Endothelial cell of umbilical vein (primary cell): ENCODE measurements around the gene EXOC1L. TPM values are rescaled to one million over a fixed set of nuclear protein-coding genes. Genes with fewer than 3 reads are reported as not detected.

ENCODE experiments used
- BruUV-seq: library from RNA; stranded (reverse); fragments of 400-500 nt; replicated peaks from 2 replicates; lab custom pipeline; 2021; lab: Mats Ljungman, UMichigan
- CTCF ChIA-PET: fragments of 300-600, 350-600 bp; sonication (Branson Sonifier 250); formaldehyde crosslinking; loops from one replicate; lab custom pipeline; 2021; ENCODE audit warnings: antibody characterized with exemption, inconsistent platforms; lab: Charles Lee
- POLR2A ChIA-PET: fragments of 300-600, 350-600 bp; sonication (Branson Sonifier 250); formaldehyde crosslinking; loops from one replicate; lab custom pipeline; 2021; ENCODE audit warnings: antibody characterized with exemption, inconsistent platforms; lab: Charles Lee
- DNase-seq: peaks from one replicate; pipeline ENCODE4 v3.0.0-alpha.2; 2011; ENCODE audit warnings: low read depth, low spot score
- FAIRE-seq: peaks from 2 replicates; lab custom pipeline; 2011; peaks lifted over from hg19 to GRCh38; lab: Jason Lieb, UNC
- H2AFZ ChIP-seq: 2 replicates; pipeline ENCODE4 v1.6.0; 2012; ENCODE audit warnings: low read depth, low read length, control low read depth, inconsistent platforms
- H3K27ac ChIP-seq: 2 replicates; pipeline ENCODE4 v1.5.1; 2011; ENCODE audit warnings: low read depth, mild to moderate bottlenecking, control low read depth, low read length, moderate library complexity; ENCODE audit not compliant: insufficient read depth
- H3K27me3 ChIP-seq, 2 experiments: 2 replicates each; pipeline versions ENCODE4 v1.6.0 to v1.6.1; 2011; ENCODE audit warnings: low read length in 2 of 2, mixed read lengths in 1 of 2; ENCODE audit not compliant: control insufficient read depth in 2 of 2, insufficient read depth in 2 of 2
- H3K36me3 ChIP-seq, 2 experiments: 2 replicates in 1 of 2; 3 replicates in 1 of 2; pipeline ENCODE4 v1.5.1; 2011; ENCODE audit warnings: low read length in 2 of 2, mild to moderate bottlenecking in 1 of 2, moderate library complexity in 1 of 2; ENCODE audit not compliant: control insufficient read depth in 2 of 2, insufficient read depth in 2 of 2; ENCODE audit errors: extremely low read depth in 1 of 2
- H3K4me1 ChIP-seq: 3 replicates; pipeline ENCODE4 v1.5.1; 2011; ENCODE audit warnings: mild to moderate bottlenecking, low read length; ENCODE audit not compliant: control insufficient read depth, insufficient read depth; ENCODE audit errors: extremely low read depth
- H3K4me2 ChIP-seq: 2 replicates; pipeline ENCODE4 v1.6.1; 2011; ENCODE audit warnings: low read length, control low read depth, mixed read lengths; ENCODE audit not compliant: insufficient read depth
- H3K4me3 ChIP-seq, 3 experiments: fragments of 200-600 bp in 1 of 3; sonication (generic), shearing (Covaris generic) in 1 of 3; replicated peaks in 1 of 3; 2 replicates each; pipeline ENCODE4 v1.5.1; 2011 to 2016; ENCODE audit warnings: control low read depth in 3 of 3, low read length in 3 of 3, mild to moderate bottlenecking in 2 of 3, inconsistent platforms in 1 of 3, low read depth in 1 of 3, moderate library complexity in 1 of 3; ENCODE audit not compliant: insufficient read depth in 1 of 3
- H3K79me2 ChIP-seq: 2 replicates; pipeline ENCODE4 v1.6.0; 2012; ENCODE audit warnings: low read length, inconsistent platforms; ENCODE audit not compliant: control insufficient read depth, insufficient read depth
- H3K9ac ChIP-seq: replicated peaks from 2 replicates; pipeline ENCODE3; 2011; ENCODE audit warnings: low read length, control low read depth; ENCODE audit not compliant: insufficient read depth; ENCODE audit errors: extremely low read depth
- H3K9me1 ChIP-seq: replicated peaks from 3 replicates; pipeline ENCODE4 v1.6.0; 2011; ENCODE audit warnings: mild to moderate bottlenecking, low read length; ENCODE audit not compliant: control insufficient read depth, insufficient read depth; ENCODE audit errors: extremely low read depth
- H3K9me3 ChIP-seq: replicated peaks from 2 replicates; pipeline ENCODE4 v1.5.1; 2012; ENCODE audit warnings: low read length, inconsistent platforms; ENCODE audit not compliant: control insufficient read depth, insufficient read depth
- H4K20me1 ChIP-seq: replicated peaks from 2 replicates; pipeline ENCODE3; 2011; ENCODE audit warnings: mild to moderate bottlenecking, low read length; ENCODE audit not compliant: control insufficient read depth, insufficient read depth; ENCODE audit errors: extremely low read depth
- EZH2 ChIP-seq: IDR thresholded peaks from 2 replicates; pipeline ENCODE4 v1.6.1; 2012; ENCODE audit warnings: borderline replicate concordance, low read depth, mild to moderate bottlenecking, moderate library complexity, low read length, inconsistent platforms; ENCODE audit not compliant: severe bottlenecking
- FOS ChIP-seq: IDR thresholded peaks from 2 replicates; pipeline ENCODE4 v1.6.1; 2011; ENCODE audit warnings: mild to moderate bottlenecking, low read length, moderate library complexity, borderline replicate concordance; ENCODE audit not compliant: insufficient read depth
- GATA2 ChIP-seq: IDR thresholded peaks from 2 replicates; pipeline ENCODE4 v1.7.0; 2011; ENCODE audit warnings: low read depth, mild to moderate bottlenecking, moderate library complexity, mixed read lengths, low read length; ENCODE audit not compliant: insufficient read length, insufficient read depth
- JUN ChIP-seq: IDR thresholded peaks from 2 replicates; pipeline ENCODE4 v1.6.1; 2011; ENCODE audit warnings: borderline replicate concordance, low read depth; ENCODE audit not compliant: insufficient read length, insufficient read depth
- MYC ChIP-seq: IDR thresholded peaks from one replicate; pipeline ENCODE4 v1.6.1; 2011; ENCODE audit warnings: mild to moderate bottlenecking, low read depth, low read length
- POLR2A ChIP-seq: IDR thresholded peaks from 2 replicates; pipeline ENCODE4 v1.6.1; 2012; ENCODE audit warnings: low read depth, mild to moderate bottlenecking, control low read depth, low read length
- POLR2AphosphoS5 ChIP-seq: IDR thresholded peaks from 2 replicates; pipeline ENCODE4 v1.6.1; 2012; ENCODE audit warnings: low read depth, mild to moderate bottlenecking, control low read depth, low read length, moderate library complexity; ENCODE audit not compliant: insufficient read depth
- dilution Hi-C: fragments of 300-500 bp; cut with MboI; formaldehyde crosslinking; loops from one replicate; pipeline ENCODE4 v1.15.0; 2019; ENCODE audit warnings: low sequenced_read_pairs; ENCODE audit not compliant: extremely low pct_ligation_motif_present
- intact Hi-C: fragments of 100-400 bp; cut with micrococcal nuclease; formaldehyde crosslinking; loops from one replicate; pipeline ENCODE4 v1.10.0; 2022
- polyA plus RNA-seq, 4 experiments: library from polyadenylated mRNA; depleted of rRNA in 3 of 4; stranded (reverse) in 3 of 4; unstranded in 1 of 4; fragments of >200 nt; gene quantifications; 2 replicates each; pipeline versions ENCODE4 v1.2.1 to v1.2.3, GENCODE V29; 2011 to 2012; ENCODE audit warnings: missing spikeins in 1 of 4
- total RNA-seq: library from RNA; stranded (reverse); gene quantifications from 2 replicates; pipeline ENCODE4 v1.2.3, GENCODE V29; 2021
- TF ChIP-seq, protein P1 (sequence below), 2 donors: IDR thresholded peaks; 1 replicate in 1 of 2; 2 replicates in 1 of 2; pipeline ENCODE4 v1.5.1; 2011; ENCODE audit warnings: low read length in 2 of 2, mild to moderate bottlenecking in 2 of 2, moderate library complexity in 2 of 2, control low read depth in 1 of 2, inconsistent platforms in 1 of 2, low read depth in 1 of 2; ENCODE audit not compliant: insufficient read depth in 1 of 2; ENCODE audit errors: extremely low read depth in 1 of 2
- TF ChIP-seq, protein P2 (sequence below): IDR thresholded peaks from 2 replicates; pipeline ENCODE4 v1.6.1; 2011; ENCODE audit not compliant: insufficient read depth, insufficient read length

Gene EXOC1L
- total and polyA plus RNA-seq, 2 donors (not counting 3 experiments of a cell fraction or from before 2014, with no cell fraction given) = not detected

DNA sequence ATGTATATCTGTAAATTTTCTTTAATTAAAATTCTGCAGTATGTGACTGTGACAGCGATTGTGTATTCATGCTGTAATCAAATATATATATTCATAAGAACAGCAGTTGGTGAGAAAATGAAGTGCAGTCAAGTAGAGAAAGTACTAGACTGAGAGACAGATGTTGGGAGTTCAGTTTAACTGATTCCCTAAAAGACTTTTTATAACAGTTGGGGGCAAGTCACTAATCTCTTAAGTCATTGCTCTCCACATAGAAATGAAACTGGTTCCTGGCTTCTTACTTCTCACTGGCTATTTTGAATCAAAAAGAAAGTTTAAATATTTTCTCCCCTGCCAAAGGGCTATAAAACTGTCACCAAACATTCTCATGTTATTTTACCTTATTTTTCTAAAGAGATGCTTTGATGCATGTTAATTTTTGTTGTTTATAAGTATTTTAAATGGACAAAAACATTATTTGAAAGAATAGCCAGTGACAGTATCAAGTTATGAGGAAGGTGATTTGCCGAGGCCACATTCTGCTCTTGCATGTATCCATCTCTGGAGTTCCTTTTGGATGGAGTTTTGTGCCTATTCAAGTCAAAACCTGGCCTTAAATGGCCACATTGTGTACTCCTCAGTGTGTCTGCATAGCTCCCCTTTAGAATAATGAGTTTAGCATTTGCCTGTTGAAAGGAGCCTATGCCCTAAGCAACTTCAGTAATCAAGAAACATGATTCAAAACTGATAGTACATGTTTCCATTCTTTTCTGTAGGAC is 64.7 kb downstream of the EXOC1L start:
- no peaks in the 10 kb centered on the region for H3K27me3 ChIP-seq
- no peak overlapping the region for H3K4me2 ChIP-seq
- DNase-seq = no peak
- H3K36me3 ChIP-seq = peaks cover 10% of the 10 kb centered on the region in 2 experiments
- dilution Hi-C loops = no loop called here
- no peaks in the 10 kb centered on the region for H3K9me3 ChIP-seq
- no peaks in the 10 kb centered on the region for H3K9me1 ChIP-seq
- no peak overlapping the region for H3K4me3 ChIP-seq
- no TSS peak for BruUV-seq
- H3K9ac ChIP-seq = no peak overlapping the region
- no peaks in the 10 kb centered on the region for H3K79me2 ChIP-seq
- no peak for TF ChIP-seq JUN
- no peak for TF ChIP-seq GATA2
- TF ChIP-seq, protein P1, sequence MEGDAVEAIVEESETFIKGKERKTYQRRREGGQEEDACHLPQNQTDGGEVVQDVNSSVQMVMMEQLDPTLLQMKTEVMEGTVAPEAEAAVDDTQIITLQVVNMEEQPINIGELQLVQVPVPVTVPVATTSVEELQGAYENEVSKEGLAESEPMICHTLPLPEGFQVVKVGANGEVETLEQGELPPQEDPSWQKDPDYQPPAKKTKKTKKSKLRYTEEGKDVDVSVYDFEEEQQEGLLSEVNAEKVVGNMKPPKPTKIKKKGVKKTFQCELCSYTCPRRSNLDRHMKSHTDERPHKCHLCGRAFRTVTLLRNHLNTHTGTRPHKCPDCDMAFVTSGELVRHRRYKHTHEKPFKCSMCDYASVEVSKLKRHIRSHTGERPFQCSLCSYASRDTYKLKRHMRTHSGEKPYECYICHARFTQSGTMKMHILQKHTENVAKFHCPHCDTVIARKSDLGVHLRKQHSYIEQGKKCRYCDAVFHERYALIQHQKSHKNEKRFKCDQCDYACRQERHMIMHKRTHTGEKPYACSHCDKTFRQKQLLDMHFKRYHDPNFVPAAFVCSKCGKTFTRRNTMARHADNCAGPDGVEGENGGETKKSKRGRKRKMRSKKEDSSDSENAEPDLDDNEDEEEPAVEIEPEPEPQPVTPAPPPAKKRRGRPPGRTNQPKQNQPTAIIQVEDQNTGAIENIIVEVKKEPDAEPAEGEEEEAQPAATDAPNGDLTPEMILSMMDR (IDR thresholded peaks at IDR 0.05; ENCODE audit: extremely low read depth in 1 of 2, insufficient read depth in 1 of 2, low read depth in 1 of 2, low read length in 2 of 2) = no peak
- no peak for TF ChIP-seq POLR2A
- TF ChIP-seq MYC = no peak
- no peak for TF ChIP-seq FOS
- no peak for TF ChIP-seq POLR2AphosphoS5
- TF ChIP-seq EZH2 = no peak
- TF ChIP-seq, protein P2, sequence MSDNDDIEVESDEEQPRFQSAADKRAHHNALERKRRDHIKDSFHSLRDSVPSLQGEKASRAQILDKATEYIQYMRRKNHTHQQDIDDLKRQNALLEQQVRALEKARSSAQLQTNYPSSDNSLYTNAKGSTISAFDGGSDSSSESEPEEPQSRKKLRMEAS = no peak
- intact Hi-C loops = no loop called here
- FAIRE-seq = no peak
- H2AFZ ChIP-seq = no peak overlapping the region
- ChIA-PET CTCF (interaction anchor here (0.6 to 2.4 kb wide), 2 partner anchors 18 to 76 kb away, joined by 3 to 8 read pairs; no protein-coding TSS in a partner anchor), POLR2A (no interaction called here)
- no peaks in the 10 kb centered on the region for H3K4me1 ChIP-seq
- H3K27ac ChIP-seq = no peak overlapping the region
- H4K20me1 ChIP-seq = no peaks in the 10 kb centered on the region
